Stimulated activated CD4-positive, alpha-beta T cell treated with anti-CD3 and anti-CD28 coated beads, TNF-alpha, amount 100 ng/mL, for 24 hours (primary cell): ENCODE data around the gene POC1A.

Experiments
- DNase-seq, 3 experiments: peaks; one replicate each; pipeline ENCODE4 v3.0.0-alpha.2; 2020; ENCODE audit warnings: low read depth in 3 of 3

The POC1A gene

DNA sequence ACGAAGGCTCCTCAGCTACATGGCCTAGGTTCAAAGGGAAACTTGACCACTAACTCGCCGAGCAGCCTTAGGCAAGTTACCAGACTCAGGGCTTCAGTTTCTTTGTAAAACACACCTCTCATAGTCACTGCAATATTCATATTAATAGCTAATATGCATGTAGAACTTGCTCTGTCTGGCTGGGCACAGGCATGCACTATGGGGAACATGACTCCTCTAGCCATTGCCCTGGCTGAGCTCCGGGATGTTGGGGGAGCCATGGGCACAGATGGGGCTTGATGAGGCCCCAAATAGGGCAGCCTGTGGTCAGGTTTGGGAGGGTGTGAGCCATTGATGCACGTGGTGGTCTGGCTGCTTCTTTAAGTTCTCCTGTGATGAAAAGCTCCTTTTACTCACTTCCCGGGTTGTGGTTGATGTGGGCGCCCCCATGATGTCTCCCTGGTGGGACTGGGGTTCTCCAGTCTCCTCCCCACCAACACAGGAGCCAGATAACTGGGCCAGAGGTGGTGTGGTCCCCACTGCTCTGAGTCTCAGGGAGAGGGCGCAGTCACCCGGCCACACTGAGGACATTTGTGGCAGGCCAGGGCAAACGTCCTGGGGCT is 68.4 kb downstream of the POC1A start:
- DNase-seq, result no peak

DNA sequence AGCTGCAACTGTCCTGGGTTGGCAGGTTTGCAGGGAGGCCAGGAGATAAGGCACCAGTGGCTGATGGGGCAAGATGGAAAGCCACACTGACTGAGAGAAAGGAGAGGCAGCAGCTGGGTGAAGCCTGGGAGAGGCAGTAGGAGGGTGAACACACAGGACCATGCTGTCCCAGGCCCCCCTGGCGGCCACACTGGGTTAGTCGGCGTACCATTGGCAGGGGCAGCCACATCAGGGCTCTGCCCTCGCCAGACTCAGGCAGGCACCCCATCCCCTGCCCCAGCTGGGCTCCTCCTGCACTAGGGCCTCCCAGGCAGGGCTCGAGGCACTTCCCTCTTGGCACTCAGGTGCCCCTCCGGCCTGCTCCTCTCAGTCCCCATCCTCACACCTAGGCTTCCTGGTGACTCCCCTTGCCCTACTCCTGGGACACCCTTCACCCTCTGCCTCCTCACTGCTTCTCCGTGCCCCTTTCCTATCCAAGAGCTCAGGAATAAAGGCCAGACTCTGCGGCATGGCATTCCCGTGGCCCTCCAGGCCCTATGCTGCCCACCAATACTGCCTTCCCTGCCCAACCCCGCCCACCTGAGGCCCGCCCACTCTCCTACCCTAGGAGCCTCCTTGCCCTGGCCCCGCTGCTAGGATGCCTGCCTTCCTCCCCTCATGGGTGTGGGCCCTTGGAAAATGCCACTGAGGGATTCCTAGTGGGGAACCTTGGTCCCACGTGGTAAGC is 69.1 kb downstream of the POC1A start:
- DNase-seq, result no peak

DNA sequence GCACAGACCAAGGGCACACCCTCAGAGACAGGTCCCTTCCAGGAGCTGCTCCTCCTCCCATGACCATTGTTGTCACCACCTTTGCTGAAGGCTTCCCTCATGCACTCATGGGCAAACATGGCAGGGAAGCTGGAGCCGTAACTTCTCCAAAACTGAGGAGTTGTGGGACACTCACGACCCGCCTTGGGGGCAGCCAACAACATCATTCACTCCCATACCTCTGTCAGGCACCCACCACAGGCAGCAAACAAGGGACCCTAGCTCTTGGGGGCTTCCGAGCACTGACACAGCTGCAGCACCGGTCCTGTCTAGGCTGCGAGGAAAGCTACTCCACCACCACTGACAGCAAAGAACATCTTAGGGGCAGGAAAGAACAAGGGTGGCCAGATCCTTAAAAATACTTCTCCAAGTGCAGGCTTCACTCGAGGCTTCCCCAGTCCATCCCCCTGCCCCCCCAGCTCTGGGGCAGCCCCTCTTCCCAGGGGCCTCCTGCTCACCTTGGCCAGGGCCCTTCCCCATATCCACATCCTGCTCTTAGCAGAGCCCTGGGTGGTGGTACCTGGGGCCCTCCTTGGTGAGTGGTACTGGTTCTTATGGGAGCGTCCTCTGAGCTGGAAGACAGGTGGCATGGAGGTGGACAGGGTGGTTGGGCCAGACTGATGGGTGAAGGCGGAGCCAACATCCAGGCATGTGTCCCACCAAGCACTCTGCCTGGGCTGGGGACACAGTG is 69.8 kb downstream of the POC1A start:
- no peak for DNase-seq

DNA sequence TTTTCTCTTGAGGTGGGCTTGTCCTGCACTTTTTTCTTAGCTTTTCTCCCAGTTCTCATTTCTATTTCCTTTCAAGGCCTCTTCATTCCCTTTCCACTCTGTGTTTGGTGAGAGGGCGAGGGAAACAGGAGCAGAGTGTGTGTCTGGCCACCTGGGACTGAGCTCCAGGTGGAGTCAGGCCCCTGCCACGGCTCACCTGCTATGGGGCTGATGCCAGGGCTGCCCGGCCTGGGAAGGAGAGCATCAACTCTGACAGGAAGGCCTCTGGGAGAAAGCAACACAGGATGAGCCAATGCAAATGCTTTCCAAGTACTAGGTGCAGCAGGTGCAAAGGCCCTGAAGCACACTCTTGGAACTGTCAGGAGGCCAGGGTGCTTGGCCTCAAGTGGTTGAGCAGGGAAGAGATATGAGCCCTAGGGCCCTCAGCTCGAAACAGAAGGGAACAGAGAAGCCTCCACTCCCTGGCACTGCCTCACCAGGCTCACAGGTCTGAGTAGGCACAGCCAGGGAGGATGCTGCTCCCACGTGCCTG is 70.6 kb downstream of the POC1A start:
- DNase-seq, result no peak

DNA sequence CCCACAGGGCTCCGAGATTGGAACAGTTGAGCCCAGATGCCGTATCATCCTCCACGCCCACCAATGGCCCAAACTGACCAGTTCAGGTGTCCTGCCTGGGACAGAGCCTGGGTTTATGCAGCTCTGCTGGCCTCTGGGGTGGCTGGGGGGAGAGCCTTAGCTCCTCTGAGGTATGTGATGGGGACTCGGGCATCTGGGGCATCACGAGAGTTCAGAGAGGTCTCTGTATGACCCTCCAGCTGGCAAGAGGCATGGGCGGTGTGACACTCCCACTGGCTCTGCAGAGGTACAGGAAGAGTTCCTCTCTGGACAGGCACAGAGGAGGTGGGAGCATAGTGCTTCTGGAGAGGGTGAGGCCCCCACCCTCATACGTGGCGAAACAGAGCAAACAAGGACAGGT is 71.3 kb downstream of the POC1A start:
- DNase-seq, result no peak

DNA sequence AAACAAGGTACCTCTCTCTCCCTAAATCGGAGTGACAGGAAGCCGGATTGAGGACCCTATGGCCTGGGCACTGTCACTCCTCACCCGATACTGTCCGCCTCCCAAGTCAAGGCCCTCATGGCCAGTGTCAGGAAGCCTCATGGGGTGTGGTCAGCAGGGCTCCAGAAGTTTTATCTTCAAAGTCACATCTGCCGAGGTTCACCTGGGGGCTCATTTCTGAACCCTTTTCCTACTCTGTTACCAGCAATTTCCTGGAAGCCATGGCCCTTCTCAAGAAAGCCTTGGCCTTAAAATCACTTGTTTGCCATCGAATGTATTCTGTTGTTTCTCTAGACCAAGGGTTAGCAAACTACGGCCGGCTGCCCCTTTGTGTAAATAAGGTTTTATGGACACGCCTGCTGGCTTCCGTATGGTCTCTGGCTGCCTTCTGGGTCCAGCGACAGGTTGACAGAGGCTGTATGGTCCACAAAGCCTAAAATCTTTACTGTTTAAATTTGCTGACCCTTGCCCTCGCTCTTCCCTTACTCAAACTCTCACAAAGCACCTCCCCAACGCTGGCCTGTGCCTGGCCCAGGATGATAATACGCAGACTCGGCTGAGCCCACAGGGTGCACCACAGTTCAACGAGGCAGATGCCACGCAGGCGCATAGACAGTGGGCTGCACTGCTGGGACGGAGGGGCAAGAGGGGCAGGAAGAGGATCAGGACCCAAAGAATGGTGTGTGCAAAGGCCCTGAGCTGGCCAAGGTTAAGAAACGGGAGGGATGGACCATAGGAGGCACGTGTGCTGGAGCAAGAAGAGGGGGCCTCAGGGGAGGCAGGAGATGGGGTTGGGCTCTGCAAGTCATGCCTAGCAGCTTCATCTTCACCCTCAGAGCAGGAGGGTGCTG is 73.1 kb downstream of the POC1A start:
- DNase-seq, result no peak

DNA sequence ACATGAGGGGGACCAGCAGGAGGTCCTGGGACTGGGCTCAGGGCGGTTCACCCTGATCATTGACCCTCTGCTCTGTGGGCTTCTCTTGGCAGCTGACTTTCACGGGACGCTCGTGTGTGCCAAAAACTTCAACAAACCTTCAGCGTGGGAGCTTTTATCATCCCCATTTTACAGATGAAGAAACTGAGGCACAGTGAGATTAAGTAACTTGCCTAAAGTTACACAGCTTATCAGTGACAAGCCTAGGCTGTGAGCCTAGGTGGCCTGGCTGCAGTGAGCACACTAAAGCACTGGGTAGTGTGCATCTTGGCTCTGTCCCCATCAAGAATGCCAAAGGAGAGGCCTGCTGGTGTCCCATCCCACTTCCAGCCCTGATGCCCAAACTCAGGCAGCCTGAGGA is 74.3 kb downstream of the POC1A start:
- no peak for DNase-seq

DNA sequence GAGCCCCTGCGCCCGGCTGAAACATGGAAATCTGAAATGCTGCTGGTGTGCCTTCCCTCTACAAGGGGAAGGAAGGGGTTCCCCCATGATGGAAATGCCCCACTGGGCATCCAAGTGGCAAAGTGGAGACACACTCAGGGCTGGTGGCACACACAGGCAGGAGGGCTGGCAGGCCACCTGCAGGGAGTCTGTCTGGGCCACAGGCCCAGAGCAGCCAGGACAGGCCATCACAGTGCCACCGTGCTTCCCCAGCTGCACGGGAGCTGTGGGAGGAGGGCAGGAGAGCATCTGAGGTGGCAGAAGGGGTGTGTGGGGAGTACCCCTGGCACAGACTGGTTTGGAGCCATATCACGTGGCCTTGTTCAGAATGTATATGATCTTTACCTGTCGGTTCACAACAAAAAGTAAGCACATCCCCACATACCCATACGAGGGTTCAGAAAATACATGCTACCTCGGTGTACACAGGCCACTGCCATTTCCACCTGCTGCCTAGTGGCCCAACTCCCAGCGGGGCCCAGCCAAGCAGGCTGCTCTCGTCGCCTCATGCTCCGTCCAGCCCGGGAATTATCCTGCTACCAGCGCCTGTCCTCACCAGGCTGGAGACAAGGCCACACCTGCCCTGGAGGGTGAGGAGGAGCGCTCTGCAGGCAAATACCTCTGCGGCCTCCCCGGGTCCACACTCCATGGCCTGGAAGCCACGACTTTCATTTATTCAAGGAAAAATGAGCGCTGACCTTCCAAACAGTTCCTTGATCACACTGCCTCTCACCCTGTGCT is 75.3 kb downstream of the POC1A start:
- no peak for DNase-seq

DNA sequence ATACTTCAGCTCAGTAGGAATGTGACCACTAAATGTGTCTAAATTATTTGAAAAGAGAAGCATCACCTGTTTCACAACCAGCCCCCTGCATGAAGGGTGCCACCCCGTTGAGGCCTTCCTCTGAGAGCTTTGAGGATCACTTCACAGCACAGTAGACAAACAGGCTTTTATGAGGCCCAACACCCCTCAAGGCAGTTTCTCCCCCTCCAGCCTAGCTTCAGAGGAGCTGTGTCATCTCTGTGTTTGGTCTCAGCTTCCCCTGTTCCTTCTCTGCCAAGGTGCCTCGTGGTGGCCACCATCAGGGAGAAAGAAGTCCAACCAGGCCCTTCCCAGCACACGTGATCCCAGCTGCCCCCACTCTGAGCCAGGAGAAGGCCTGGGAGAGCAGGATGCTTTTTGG is 76.3 kb downstream of the POC1A start:
- no peak for DNase-seq

DNA sequence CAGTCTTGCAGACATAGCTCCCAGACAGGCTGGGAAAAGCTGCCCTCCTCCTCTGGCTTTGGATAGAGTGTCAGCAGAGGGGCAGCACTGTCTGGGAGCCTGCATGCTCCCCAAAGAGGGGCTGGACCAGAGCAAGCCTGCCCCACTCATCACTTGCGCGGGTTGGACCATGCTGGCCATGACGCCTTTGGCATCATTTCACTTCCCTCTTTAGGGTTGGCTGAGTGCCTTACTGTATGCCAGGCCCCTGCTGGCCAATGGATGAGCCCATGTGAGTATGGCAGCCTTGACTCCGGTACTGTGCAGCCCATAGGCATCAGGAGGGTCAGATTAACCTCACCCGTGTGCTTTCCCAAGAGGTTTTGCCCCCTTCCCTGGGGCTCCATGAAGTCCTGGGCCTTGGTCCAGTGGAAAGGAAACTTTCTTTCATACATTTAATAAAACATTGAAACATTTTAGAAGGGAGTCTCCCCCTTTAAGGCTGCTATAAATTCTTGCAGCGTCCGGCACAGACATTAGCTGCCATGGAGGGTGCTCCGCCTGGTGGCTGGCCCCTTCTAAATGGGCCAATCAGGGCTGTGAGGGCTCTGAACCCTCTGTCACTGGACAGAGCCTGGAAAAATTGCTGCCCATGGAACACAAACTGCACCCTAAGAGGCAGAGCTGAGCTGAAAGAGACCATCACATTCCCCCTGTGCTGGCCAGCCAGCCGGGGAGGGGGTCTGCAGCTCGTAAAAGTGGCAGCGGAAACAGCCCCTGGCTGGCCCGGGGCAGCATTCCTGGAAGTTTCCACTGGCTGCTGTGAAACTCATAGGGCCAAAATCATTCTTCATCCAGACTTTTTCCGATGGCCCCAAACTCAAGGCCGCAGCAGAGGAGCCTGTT is 77.1 kb downstream of the POC1A start:
- DNase-seq, result no peak

DNA sequence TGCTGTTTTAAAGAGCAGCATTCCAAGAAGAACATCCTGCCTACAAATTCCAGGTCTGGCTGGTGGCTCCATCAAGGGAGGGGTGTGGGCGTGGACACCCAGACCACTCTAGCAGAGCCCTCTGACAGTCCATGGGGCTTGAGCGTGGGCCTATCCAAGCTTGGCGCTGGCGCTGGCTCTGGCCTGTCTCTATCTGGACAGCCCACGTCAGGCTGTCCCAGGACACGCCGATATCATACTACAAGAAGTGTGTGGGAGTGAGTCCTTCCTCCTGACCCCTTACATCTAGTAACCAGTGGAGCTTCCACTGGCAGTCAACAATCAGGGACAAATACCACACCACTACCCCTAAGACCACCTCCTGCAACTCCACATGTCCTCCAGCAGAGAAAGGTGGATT is 80.7 kb downstream of the POC1A start:
- no peak for DNase-seq

DNA sequence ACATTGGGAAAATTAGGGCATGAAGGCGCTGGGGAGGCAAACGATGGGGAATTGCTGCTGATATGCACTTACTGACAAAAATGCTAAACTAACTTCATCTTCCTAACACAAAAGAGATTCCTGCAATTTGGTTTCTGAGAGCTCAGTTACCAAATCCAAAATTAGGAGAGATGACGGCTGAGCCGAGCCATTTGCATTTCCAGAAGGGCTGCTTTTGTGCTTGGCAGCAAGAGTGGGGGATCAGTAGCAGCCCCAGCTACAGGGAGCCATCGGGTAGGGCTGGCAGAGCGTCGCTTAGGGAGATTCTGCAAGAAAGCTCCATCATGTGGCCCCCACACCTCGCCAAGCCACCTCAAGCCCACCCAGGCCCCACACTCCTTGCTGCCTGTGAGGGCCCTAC is 81.8 kb downstream of the POC1A start:
- no peak for DNase-seq

DNA sequence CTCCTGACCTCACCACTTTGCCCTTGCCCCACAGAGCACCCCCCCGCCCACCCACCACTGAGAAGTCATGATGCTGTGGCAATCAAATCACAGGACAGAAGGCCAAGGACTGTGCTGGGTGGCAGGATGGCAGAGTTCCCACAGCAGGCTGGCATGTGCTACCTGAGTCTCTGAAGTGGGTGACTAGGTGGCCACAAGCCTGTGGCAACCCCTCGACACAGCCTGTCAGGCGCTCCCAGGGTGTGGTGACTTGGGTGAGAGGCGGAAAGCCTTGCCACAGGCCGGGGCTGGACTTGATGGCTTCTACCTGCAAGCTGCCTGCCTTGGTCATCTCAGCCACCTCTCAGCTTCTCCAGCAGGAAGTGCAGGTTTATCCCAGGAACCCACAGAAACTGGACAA is 82.2 kb downstream of the POC1A start:
- DNase-seq, result no peak

DNA sequence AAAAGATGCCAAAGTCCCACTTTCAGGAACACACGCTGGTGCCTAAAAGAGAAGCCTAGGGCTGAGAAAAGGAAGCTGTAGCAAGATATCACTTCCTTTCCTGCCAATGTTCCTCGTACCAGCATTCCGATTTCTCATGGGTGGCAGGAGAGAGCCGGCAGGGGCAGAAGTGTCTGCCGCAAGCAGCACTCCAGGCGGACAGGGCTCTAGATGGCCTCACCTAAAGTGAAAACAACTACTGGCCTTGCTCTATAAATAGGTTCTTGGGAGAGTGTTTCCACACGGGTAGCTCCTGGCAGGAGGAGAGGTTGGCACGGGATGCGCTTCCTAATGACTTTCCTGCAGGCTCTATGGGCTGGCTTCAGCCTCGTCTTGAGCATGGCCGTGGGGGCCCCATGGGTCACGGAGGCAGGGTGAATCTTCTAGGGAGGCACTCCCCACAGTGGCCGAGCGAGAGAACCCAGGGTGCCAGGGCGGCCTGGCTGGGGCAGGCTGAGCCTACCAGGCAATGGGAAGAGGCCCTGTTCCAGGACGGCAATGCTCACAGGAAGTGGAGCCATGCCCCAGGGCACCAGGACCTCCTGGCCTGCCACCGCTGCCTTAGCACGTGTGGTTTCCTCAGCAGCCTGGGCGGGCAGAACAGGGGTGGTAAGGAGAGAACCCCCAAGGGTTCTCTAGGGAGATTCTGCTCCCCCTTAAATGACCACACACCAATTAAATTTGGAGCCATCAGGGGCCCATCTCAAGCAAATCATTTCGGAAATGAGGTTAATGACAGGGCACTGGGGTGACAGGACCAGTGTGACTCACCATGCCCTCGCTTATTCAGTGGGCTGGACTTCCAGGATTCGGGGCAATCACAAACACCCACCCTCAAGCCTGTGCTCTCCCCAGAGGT is 83.2 kb downstream of the POC1A start:
- no peak for DNase-seq

DNA sequence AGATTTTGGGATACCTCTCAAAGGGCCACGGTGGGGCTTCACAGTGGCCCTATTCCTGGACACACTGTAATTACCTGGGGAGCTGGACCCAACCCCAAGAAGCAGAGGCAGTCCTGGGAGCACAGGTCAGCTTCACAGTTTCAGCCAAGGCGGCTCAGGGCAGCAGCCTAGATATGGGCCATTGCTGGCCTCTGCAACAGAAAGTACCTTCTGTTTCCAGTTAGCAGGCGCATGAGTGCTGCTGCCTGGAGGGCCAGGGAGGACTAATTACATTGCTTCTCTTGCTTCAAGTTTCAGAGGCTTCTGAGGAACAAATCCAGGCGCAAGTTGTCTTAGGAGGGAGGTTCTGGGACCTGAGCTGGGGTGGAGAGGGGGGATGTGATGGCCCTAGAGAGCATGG is 84.4 kb downstream of the POC1A start:
- DNase-seq, result no peak

DNA sequence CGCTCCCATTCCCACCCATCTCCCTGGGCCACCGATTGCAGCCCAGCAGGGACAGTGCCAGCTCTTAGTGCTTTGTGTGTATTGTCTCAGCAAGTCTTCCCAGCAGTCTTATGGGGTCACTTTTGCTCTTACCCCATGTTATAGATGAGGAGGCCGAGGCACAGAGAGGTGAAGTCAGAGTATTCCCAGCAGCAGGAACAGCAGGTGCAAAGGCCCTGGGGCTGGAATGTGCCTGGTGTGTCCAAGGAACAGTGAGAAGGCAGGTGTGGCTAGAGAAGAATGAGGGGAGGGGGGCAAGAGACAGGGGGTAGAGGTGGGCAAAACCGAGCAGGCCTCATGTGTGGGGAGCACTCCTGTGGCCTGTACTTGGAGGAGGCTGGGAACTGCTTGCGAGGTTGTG is 85.1 kb downstream of the POC1A start:
- DNase-seq, result no peak

DNA sequence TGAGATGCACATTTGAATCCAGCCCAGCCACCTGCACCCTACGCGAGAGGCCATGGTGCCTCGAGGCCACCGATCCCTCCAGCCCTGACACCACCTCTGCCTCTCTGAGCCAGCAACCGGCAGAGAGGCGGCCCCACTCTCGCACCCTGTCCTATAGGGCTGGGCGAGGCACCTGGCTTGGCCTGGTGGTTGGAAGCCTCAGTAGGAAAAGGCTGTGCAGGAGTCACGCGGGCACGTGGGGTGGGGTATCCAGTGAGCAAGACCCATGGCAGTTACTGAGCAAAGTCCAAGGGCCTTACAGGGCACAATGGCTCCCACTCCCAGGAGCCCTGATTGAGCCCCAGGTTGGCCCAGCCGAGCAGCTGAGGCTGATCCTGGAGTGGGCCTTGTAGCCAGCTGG is 85.5 kb downstream of the POC1A start:
- no peak for DNase-seq

DNA sequence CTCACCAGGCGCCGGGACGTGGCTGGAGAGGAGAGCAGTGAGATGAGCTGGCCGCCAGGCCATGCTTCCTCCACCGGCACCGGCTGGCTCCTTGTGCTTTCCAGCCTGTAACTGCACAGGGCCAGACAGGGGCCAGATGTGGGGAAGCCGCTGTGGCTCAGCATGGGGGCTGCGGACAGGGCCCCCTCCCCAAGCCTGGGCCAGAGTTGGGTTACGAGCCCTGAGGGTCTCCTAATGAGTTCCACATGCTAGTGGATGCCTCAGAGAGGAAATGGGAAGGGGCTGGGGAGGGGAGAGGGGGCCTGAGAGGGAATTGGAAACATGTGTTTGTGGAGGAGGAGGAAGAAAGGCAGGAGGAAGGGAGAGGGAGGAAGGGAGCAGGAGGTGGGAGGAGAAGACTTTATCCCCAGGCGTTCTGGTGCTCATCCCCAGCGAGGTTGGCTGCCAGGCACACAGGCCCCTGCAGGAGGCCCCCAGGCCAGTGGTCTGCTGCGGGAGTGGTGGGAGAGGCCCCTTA is 86.1 kb downstream of the POC1A start:
- DNase-seq, result no peak

DNA sequence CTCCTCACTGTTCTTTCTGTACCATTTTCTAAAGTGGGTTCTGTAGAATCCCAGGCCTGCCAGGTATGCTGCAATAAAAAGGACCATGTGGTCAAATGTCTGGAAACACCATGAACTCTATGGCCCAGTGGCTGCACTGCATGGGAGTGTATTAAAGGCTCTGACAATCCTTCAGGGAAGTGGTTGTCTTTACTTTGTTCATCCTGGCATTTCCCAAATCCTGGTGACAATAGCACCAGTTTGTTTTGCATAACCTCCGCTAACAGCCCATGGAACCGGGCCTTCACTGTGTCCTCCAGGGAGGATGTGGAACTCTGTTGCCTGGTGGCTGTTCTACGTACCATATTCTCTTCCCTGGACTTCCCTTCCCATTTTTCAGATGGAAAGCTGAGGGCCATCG is 86.7 kb downstream of the POC1A start:
- no peak for DNase-seq
